Spinal cord (tissue), 10 donors: Measurements from ENCODE around the gene SOX8. TPM values are rescaled to one million over a fixed set of nuclear protein-coding genes. Genes with fewer than 3 reads are reported as not detected.

Experiments used
- DNase-seq, 6 donors: peaks; one replicate each; pipeline versions ENCODE4 v3.0.0 to v3.0.0-alpha.2; 2013 to 2015; ENCODE audit warnings: low spot score in 6 of 6, low read depth in 4 of 6
- H3K27ac ChIP-seq: one replicate; pipeline ENCODE4 v1.5.1; 2013; ENCODE audit warnings: low read depth, low read length, control low read depth
- H3K27me3 ChIP-seq: one replicate; pipeline ENCODE4 v1.6.1; 2013; ENCODE audit warnings: low read length; ENCODE audit not compliant: control insufficient read depth, insufficient read depth
- H3K36me3 ChIP-seq: one replicate; pipeline ENCODE4 v1.6.1; 2013; ENCODE audit warnings: low read length; ENCODE audit not compliant: control insufficient read depth, insufficient read depth
- H3K4me1 ChIP-seq: one replicate; pipeline ENCODE4 v1.6.1; 2013; ENCODE audit warnings: low read length; ENCODE audit not compliant: control insufficient read depth, insufficient read depth
- H3K4me3 ChIP-seq: one replicate; pipeline ENCODE4 v1.5.1; 2013; ENCODE audit warnings: low read depth, low read length, control low read depth
- H3K9me3 ChIP-seq: one replicate; pipeline ENCODE4 v1.6.1; 2013; ENCODE audit warnings: low read length; ENCODE audit not compliant: control insufficient read depth, insufficient read depth
- WGBS: methylation state at CpG from one replicate; pipeline ENCODE4 v1.1.5; 2013; ENCODE audit warnings: missing lambda C conversion rate; ENCODE audit not compliant: insufficient coverage; 5-methylcytosine and 5-hydroxymethylcytosine counted together
- polyA plus RNA-seq, 2 donors: library from polyadenylated mRNA; unstranded; fragments of 120-200 nt; gene quantifications; one replicate each; pipeline ENCODE4 v1.2.1, GENCODE V29; 2013; ENCODE audit not compliant: insufficient read length in 2 of 2
- total RNA-seq, 2 donors: library from RNA; depleted of rRNA in 1 of 2; stranded (reverse); fragments of 120-200 nt in 1 of 2; fragments of >200 nt in 1 of 2; gene quantifications; one replicate each; pipeline versions ENCODE4 v1.2.3 to v1.2.4, GENCODE V29; 2013 to 2014
- donor health status: healthy.

Gene SOX8
- total and polyA plus RNA-seq, 4 donors = 61.3 to 200 (median 115) TPM

- H3K36me3 ChIP-seq = peaks cover 56% of the 10 kb centered on the region
- H3K4me3 ChIP-seq = peak overlapping the region; percentile 24
- H3K27ac ChIP-seq = peak overlapping the region; percentile 83
- peaks cover 2% of the 10 kb centered on the region for H3K27me3 ChIP-seq
- DNase-seq = peak in 2 of 6 donors; percentile 90 to 93
- peaks cover 81% of the 10 kb centered on the region for H3K4me1 ChIP-seq
- no peaks in the 10 kb centered on the region for H3K9me3 ChIP-seq
- 19% methylated on average over 27 of the region's 28 CpGs for WGBS
Measured at GRCh38 chr16:977081-977701, 4.4 kb upstream of the SOX8 start.

DNA sequence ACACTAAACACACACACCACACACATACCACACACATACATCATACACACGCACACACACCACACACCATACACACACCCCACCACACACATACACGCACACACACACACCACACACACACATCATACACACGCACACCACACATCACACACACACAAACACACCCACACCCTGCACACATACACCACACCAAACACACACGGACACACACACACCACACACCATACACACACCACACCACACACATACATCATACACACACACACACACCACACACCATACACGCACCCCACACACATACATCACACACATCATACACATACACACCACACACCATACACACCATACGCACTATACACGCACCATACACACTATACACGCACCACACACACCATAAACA is 3.7 kb upstream of the SOX8 start:
- H3K27me3 ChIP-seq = peaks cover 8% of the 10 kb centered on the region
- H3K4me3 ChIP-seq = no peak overlapping the region
- peaks cover 52% of the 10 kb centered on the region for H3K36me3 ChIP-seq
- H3K9me3 ChIP-seq = no peaks in the 10 kb centered on the region
- peak overlapping the region; percentile 83 for H3K27ac ChIP-seq
- DNase-seq = no peak
- 71% methylated on average over 7 of the region's 8 CpGs for WGBS
- peaks cover 80% of the 10 kb centered on the region for H3K4me1 ChIP-seq

GRCh38 chr16:978403-978802 is 3.2 kb upstream of the SOX8 start:
- WGBS = 62% methylated on average over 6 of the region's 9 CpGs
- Histone ChIP-seq H3K27me3 (peaks cover 8% of the 10 kb centered on the region), H3K4me1 (peaks cover 80% of the 10 kb centered on the region), H3K9me3 (no peaks in the 10 kb centered on the region), H3K4me3 (no peak overlapping the region), H3K36me3 (peaks cover 58% of the 10 kb centered on the region), H3K27ac (peak overlapping the region; percentile 40)
- DNase-seq = peak in 1 of 6 donors; percentile 16

- H3K4me1 ChIP-seq = peaks cover 80% of the 10 kb centered on the region
- H3K27me3 ChIP-seq = peaks cover 8% of the 10 kb centered on the region
- H3K4me3 ChIP-seq = peak overlapping the region; percentile 38
- H3K9me3 ChIP-seq = no peaks in the 10 kb centered on the region
- H3K36me3 ChIP-seq = peaks cover 65% of the 10 kb centered on the region
- H3K27ac ChIP-seq = no peak overlapping the region
- 68% methylated on average over 4 of the region's 14 CpGs for WGBS
- no peak for DNase-seq
Measured at GRCh38 chr16:979147-979546, 2.4 kb upstream of the SOX8 start.

DNA sequence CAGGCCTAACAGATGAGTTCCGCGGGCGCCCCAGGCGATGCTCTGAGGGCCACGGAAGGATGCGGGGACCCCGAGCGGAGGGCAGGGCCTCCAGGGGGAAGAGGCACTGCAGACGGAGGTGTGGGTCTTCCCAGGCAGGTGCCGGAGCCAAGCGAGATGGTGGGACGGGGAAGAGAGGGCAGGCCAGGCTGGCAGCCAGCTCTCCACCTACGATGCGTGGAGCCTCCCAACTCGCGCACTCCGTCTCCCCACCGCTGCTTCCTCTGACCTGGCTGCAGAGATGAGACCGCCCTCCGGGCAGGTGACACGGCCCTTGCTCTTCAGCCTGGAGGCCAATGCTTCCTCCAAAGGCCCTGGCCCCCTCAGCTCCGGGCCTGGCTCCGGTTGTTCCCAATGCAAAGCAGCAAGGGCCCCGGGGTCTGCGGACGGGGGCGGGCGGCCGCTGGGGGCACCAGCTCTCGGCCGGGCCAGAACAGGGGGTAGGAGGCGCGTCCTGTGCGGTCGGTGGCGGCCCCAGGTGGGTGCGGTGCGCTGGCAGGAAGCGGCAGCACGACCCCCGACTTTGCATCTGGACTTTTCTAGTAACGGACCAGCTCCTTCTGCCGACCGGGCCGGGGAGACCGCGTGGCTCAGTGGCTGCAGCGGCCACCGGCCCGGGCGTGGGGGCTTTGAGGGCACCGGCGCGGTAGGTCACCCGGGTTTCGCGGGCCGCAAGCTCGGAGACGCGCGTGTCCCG is 1.5 kb upstream of the SOX8 start:
- Histone ChIP-seq H3K27me3 (peaks cover 8% of the 10 kb centered on the region), H3K36me3 (peaks cover 68% of the 10 kb centered on the region), H3K9me3 (no peaks in the 10 kb centered on the region), H3K4me1 (peaks cover 79% of the 10 kb centered on the region), H3K4me3 (peak overlapping the region; percentile 38), H3K27ac (peak overlapping the region; percentile 47)
- WGBS = 15% methylated on average over 60 of the region's 63 CpGs
- DNase-seq = peak in 1 of 6 donors; percentile 11

GRCh38 chr16:980595-980854 is 1.0 kb upstream of the SOX8 start:
- no peak for DNase-seq
- H3K36me3 ChIP-seq = peaks cover 69% of the 10 kb centered on the region
- peaks cover 8% of the 10 kb centered on the region for H3K27me3 ChIP-seq
- no peak overlapping the region for H3K27ac ChIP-seq
- peaks cover 79% of the 10 kb centered on the region for H3K4me1 ChIP-seq
- WGBS = under 1% methylated on average over 31 of the region's 31 CpGs
- H3K4me3 ChIP-seq = peak overlapping the region; percentile 38
- no peaks in the 10 kb centered on the region for H3K9me3 ChIP-seq

DNA sequence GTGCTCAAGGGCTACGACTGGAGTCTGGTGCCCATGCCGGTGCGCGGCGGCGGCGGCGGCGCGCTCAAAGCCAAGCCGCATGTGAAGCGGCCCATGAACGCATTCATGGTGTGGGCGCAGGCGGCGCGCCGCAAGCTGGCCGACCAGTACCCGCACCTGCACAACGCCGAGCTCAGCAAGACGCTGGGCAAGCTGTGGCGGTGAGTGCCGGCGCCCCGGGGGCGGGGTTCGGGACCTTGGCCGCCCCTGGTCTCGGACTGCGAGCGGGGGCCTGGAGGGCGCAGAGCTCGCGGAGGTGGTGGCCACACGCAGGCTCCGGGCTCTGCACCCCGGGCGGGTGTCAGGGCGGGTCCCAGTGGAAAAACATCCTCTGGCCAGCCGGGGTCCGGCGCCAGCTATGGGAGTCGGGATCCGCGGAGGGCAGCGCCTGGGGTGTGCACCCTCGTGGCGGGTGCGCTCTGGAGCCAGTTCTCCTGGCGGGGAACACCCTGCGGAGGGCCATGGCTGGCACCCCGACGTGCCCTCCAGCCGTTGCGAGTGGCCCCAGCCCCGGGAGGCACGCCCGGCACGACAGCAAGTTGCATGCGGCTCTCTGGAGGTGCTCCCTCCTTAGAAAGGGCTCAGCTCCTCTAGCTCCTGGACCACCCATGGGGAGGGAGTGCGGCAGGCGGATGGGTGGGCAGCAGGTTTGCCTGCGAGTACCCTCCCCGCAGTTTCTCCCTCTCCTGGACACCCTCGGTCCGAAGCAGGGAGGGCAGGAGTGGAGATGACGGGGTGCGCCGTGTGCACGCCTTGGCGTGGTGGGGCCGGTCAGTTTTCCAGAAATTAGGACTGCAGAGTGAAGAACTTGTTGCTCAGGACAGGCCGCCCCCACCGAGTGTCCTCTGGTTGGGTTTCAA is 824 bp downstream of the SOX8 start:
- peak overlapping the region; percentile 55 for H3K4me3 ChIP-seq
- H3K4me1 ChIP-seq = peaks cover 79% of the 10 kb centered on the region
- peaks cover 73% of the 10 kb centered on the region for H3K36me3 ChIP-seq
- H3K27ac ChIP-seq = peak overlapping the region; percentile 59
- DNase-seq = peak in 2 of 6 donors; percentile 54 to 64
- H3K27me3 ChIP-seq = peaks cover 8% of the 10 kb centered on the region
- 4% methylated on average over 72 of the region's 76 CpGs for WGBS
- H3K9me3 ChIP-seq = no peaks in the 10 kb centered on the region

DNA sequence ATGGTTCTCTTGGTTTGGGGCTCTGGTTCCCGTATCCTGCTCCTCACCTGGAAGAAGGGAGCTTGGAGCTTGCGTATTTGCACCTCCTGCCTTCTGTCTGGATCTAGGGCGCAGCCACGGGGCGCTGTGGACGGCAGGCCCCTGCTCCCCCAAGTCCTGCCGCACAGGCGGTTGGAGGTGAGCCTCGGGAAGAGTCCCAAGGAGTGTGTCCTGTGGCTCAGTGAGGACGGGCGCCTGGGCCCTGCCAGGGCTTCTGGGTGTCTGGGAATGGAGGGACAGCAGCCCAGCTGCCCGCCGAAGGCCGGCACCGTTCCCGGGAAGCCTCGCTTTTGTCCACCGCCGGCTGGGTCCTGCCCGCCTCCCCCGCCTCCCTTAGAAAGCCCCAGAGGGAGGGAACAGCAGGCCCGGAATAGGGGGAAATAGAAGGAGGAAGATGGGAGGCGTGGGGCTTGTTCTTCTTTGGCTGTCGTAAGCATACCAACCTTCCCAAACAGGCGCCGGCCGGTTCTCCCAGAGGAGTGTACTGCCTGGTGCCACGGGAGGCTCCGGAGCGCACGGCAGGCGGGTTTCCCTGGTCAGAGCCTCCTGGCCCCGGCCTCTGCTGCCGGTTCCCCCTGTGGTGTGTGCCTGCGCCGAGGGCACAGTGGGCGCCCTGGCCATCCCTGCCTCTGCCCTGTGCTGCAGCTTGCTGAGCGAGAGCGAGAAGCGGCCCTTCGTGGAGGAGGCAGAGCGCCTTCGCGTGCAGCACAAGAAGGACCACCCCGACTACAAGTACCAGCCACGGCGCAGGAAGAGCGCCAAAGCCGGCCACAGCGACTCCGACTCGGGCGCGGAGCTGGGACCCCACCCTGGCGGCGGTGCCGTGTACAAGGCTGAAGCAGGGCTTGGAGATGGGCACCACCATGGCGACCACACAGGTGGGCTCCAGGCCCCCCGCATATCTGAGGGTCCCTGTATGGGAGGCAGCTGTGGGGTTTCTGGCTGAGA is 1.8 kb downstream of the SOX8 start:
- 16% methylated on average over 55 of the region's 59 CpGs for WGBS
- no peaks in the 10 kb centered on the region for H3K9me3 ChIP-seq
- peaks cover 71% of the 10 kb centered on the region for H3K36me3 ChIP-seq
- peak in 2 of 6 donors; percentile 51 to 74 for DNase-seq
- H3K4me1 ChIP-seq = peaks cover 79% of the 10 kb centered on the region
- peak overlapping the region; percentile 59 for H3K27ac ChIP-seq
- peaks cover 8% of the 10 kb centered on the region for H3K27me3 ChIP-seq
- peak overlapping the region; percentile 55 for H3K4me3 ChIP-seq
